ENCODE data around the gene C3.

Gene C3

DNA sequence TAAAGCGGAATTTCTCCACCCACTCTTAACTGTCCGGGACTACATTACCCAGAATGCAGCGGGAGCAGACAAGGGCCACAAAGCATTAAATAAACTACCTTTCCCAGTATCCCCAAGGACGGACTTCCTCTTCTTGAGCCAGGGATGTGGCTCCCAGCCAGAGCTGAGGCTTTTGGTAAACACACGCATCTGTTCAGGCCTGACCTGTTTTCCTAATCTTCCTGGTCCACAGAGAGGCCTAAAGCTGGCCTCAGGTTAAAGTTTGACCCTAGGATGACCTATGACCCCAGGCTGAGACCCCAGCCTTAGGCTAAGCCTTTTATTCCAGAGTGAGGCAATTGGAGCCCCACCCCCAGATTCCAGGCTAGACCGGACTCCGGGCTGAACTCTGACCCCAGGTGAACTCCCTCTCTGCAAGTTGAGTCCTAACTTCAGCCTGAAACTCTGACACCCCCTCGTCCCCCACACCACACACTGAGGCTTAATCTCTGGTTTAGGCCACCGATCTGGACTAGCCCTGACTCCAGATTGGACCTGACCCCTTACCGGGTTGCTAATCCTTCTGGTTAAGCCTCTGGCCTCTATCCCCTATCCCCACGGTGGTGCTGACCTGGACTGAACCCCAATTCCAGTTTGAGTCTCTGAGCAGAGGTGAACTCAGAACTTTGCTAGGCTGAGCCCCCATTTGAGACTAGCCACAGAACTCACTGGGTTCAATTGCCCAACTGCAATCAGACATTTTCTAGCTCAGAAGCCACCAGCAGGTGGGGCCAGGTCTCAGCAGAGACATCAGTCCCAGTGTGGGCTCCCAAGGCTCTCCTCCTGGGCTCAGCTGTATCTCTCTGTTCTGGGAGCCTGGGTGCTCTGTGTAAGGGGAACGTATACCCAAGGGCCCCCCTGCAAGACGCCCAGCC, 17.7 kb upstream of the C3 start:
- Mint-ChIP-seq H3K4me1 (peaks cover 37% of the 10 kb centered on the region), H3K9me3 (no peaks in the 10 kb centered on the region), H3K4me3 (peak overlapping the region; percentile 90), H3K36me3 (peaks cover 78% of the 10 kb centered on the region), H3K27ac (peak overlapping the region; percentile 98)
- DNase-seq (ENCODE audit: low spot score in 2 of 2) (peak; percentile 66 to 87), ATAC-seq (peak; percentile 48)

DNA sequence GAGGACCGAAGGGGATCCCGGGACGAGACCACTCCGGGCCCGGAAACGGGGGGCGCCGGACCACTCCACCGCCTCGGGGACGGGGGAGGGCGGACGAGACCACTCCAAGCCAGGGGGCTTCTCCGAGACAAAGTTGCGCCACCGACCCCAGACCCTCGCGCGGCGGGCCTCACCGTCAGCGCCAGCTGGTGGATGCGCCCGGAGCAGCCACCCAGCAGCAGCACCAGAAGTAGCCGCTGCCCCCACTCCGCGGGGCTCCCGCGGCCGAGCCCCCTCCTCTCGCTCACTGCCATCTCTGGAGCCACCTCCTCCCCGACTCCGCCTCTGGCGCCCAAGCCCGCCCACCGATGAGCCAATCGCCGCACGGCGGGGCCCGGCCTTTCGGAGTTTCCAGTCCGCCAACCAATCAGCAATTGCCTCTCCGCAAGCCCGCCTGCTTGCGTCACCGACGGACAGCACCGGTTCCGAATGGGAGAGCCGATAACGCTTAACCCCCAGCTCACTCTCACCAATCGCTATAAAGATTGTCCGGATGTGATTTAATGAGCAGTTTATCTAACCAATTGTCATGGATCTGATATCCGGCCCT, 16.9 kb upstream of the C3 start, which contains the start of gene GPR108:
Gene GPR108, minus strand, starts transcription at position 297 of the 589 bp plus-strand sequence. Its CDS starts 4 bp downstream, at position 293.
- peak; percentile 92 to 99 for DNase-seq (ENCODE audit: low spot score in 2 of 2)
- peaks cover 42% of the 10 kb centered on the region for H3K4me1 Mint-ChIP-seq
- peak within 1 kb of the TSS; percentile 98 for H3K27ac Mint-ChIP-seq
- no peaks in the 10 kb centered on the region for H3K9me3 Mint-ChIP-seq
- peak within 1 kb of the TSS; percentile 90 for H3K4me3 Mint-ChIP-seq
- ATAC-seq = peak; percentile 85
- peaks cover 78% of the 10 kb centered on the region for H3K36me3 Mint-ChIP-seq

DNA sequence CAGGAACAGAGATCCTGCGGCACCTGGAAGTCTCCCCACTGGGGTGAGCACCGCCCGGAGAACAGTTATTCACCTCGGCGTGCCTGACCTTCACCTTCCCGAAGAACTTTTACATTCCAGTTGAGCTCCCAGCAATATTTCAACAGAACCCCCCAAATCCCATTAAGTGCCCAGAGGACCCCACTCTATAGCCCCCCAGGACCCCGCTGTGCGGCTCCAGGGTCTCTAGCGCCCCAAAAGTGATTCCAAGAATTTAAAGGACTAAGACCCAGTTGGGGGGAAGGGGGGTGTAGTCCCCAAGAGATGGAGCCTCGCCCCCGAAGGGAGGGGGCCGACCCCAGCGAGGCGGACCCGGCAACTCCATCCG, 16.4 kb upstream of the C3 start:
- no peak for DNase-seq (ENCODE audit: low spot score in 2 of 2)
- no peaks in the 10 kb centered on the region for H3K9me3 Mint-ChIP-seq
- no peak for ATAC-seq
- H3K4me3 Mint-ChIP-seq = peak overlapping the region; percentile 90
- H3K36me3 Mint-ChIP-seq = peaks cover 78% of the 10 kb centered on the region
- H3K4me1 Mint-ChIP-seq = peaks cover 46% of the 10 kb centered on the region
- H3K27ac Mint-ChIP-seq = peak overlapping the region; percentile 98

DNA sequence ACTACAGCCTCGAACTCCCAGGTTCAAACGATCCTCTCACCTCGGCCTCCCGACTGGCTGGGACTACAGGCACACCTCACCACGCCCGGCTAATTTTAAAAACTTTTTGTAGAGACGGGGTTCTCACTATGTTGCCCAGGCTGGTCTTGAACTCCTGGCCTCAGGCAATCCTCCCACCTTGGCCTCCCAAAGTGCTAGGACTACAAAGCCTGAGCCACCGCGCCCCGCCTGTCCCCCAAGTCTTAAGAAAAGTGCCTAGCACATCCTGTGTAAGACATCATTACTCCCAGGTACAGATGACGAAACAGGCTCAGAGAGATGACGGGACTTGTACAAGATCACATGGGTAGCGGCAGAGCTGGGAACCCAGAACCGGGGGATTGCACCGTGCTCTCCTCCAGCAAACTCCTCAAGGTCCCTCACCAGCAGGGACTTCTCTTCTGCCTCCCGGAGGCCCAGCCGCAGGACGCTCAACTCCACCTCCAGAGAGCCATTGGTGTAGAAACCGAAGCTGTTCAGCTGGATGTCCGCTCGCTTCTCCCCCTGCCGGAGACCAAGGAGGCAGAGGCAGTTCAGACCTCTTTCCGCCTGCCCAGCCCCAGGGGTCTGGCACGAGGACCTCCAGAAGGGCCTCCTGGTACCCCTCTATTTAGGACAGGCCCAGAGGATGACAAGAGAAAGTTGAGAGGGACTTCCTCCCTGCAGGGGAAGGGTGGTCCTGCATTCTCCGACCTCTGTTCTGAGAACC, 15.9 kb upstream of the C3 start:
- H3K27ac Mint-ChIP-seq = peak overlapping the region; percentile 98
- ATAC-seq (peak; percentile 38), DNase-seq (ENCODE audit: low spot score in 2 of 2) (peak; percentile 59 to 87)
- H3K4me1 Mint-ChIP-seq = peaks cover 45% of the 10 kb centered on the region
- H3K4me3 Mint-ChIP-seq = peak overlapping the region; percentile 90
- no peaks in the 10 kb centered on the region for H3K9me3 Mint-ChIP-seq
- H3K36me3 Mint-ChIP-seq = peaks cover 81% of the 10 kb centered on the region

DNA sequence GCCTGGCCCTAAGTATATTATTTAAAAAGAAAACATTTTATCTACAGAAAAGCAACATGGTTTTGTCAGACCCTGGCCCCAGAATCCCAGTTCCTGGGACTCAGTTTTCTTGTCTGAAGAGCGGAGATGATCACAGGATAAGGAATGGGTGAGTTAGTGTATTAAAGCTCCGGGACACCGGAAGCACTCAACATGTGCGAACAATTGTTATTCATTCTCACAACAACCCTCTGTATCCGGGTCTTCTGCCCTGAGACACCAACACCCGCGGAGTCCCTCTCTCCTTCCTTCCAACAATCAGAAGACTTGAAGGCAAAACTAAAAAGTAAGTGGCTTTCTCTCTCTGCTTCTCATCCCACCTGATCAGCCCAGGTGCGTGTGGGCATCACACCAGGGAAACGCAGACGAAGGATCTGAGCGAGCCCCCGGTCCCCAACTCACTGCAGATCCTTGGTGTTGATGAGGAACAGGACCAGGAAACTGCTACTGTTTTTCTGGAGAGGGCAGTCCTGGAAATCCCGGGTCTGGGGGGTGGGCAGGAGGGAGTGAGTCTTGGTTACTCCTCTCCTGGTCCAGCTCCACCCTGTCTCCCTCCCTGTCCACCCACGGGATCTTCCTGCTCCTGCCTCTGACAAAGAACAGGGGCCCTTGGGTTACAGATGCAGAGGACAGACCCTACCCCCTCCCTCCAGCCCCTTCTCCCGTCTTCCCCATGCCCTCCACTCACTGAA, 14.9 kb upstream of the C3 start:
- Mint-ChIP-seq H3K4me1 (peaks cover 39% of the 10 kb centered on the region), H3K9me3 (no peaks in the 10 kb centered on the region), H3K36me3 (peaks cover 71% of the 10 kb centered on the region), H3K4me3 (peak overlapping the region; percentile 90), H3K27ac (peak overlapping the region; percentile 98)
- no peak for DNase-seq (ENCODE audit: low spot score in 2 of 2)
- no peak for ATAC-seq

DNA sequence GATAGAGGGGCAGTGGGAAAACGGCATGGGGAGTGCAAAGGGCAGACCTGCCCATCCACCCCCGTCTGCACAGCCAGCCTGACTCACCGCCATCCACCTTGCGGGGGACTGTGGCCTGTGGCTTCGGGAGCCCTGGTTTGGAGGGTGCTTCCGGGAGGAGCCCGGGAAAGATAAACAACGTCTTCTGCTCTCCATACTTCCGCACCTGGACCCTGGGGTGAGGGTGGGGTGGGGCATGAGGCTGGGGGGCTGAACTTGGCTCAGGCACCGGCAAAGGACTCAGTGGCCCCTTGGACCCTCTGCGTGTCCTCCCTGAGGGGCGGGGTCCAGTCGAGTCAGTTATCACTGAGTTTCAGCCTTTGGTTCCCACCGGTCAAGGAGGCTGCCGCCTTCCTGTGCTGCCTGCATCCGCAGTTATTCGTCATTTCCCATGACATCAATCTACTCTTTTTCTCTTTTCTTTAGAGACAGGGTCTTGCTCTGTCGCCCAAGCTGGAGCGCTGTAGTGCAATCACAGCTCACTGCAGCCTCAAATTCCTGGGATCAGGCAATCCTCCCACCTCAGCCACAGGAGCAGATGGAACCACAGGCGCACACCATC, 13.7 kb upstream of the C3 start:
- Mint-ChIP-seq H3K4me3 (no peak overlapping the region), H3K27ac (no peak overlapping the region), H3K4me1 (peaks cover 40% of the 10 kb centered on the region), H3K9me3 (no peaks in the 10 kb centered on the region), H3K36me3 (peaks cover 77% of the 10 kb centered on the region)
- DNase-seq (ENCODE audit: low spot score in 2 of 2) (no peak), ATAC-seq (no peak)

DNA sequence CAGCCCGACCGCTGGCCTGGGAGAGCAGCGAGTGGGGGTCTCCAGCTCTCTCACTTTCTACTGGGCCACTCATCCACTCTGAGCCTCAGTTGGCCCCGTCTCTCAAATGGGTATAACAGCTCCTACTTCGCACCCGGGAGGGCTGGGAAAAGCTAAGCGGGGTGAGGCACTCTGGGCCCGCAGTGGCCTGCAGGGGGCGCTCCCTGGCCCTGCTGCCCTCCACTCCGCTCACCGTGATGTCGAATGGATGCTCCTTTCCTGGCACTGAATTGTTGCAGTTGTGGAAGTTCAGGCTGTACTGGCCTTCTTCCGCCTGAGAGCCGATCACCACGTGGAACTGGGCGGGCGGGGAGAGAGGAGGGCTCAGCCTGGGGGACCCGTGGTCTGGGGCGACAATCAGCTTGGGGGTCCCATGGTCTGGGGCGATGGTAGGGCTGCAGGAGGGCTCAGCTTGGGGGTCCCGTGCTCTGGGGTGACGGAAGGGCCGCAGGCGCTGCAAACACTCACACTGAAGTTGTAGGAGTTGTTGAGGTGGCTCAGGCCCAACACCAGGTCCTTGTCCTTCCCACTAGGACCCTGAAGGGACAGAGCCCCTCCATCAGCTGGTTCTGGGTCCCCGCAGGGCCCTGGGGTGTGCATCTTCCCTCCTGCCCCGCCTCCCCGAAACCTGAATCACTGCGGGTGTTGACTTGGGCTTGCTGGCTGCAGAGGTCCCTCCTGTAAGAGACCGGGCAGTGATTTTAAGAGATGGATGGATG, 13.1 kb upstream of the C3 start:
- Mint-ChIP-seq H3K9me3 (no peaks in the 10 kb centered on the region), H3K36me3 (peaks cover 71% of the 10 kb centered on the region), H3K4me3 (no peak overlapping the region), H3K27ac (peak overlapping the region; percentile 34), H3K4me1 (peaks cover 35% of the 10 kb centered on the region)
- DNase-seq (ENCODE audit: low spot score in 2 of 2) (no peak), ATAC-seq (no peak)

DNA sequence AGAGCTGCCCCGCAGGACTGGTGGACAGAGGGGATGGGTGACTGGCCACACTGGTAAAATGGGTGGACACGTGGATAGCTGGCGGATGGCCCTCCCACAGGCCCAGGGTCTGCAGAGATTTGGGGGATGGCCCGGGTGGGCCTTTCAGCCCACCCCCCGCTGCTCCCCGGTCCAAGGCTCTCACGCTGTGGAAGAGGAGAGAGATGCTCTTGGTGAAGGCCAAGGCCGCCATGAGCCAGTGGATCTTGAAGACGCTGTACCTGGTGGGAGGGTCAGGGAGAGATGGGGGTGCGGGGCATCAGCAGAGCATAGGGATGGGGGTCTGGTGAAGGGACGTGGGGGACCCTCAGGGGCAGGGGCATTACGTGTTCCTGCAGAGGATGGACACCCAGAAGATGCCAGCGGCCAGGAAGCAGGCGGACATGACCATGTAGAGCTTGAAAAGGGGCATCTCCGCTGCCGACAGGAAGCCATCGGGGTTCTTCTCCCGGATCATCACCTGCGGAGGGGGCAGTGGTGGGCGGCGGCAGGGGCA, 12.4 kb upstream of the C3 start:
- ATAC-seq (no peak), DNase-seq (ENCODE audit: low spot score in 2 of 2) (no peak)
- peak overlapping the region; percentile 34 for H3K27ac Mint-ChIP-seq
- H3K4me3 Mint-ChIP-seq = no peak overlapping the region
- no peaks in the 10 kb centered on the region for H3K9me3 Mint-ChIP-seq
- peaks cover 32% of the 10 kb centered on the region for H3K4me1 Mint-ChIP-seq
- peaks cover 65% of the 10 kb centered on the region for H3K36me3 Mint-ChIP-seq

DNA sequence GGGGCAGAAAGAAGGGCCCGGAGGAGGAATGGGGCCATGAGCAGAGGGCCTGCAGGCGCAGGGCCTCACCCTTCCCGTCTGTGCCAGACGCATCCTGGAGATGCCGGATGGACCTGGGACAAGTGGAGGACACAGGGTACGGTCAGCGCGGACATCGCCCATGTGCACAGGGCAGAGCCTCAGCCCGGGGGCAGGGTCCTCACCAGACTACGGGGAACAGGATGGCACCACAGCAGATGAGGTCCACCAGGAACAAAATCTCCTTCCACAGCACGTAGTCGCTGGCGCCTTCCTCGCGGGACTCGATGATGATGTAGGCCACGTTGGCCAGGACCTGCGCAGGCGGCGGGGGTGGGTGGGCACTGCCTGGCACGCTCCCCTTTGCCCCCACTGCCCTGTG, 11.4 kb upstream of the C3 start:
- Mint-ChIP-seq H3K36me3 (peaks cover 57% of the 10 kb centered on the region), H3K4me1 (peaks cover 30% of the 10 kb centered on the region), H3K9me3 (no peaks in the 10 kb centered on the region), H3K27ac (no peak overlapping the region), H3K4me3 (no peak overlapping the region)
- DNase-seq (ENCODE audit: low spot score in 2 of 2) = no peak
- ATAC-seq = no peak

DNA sequence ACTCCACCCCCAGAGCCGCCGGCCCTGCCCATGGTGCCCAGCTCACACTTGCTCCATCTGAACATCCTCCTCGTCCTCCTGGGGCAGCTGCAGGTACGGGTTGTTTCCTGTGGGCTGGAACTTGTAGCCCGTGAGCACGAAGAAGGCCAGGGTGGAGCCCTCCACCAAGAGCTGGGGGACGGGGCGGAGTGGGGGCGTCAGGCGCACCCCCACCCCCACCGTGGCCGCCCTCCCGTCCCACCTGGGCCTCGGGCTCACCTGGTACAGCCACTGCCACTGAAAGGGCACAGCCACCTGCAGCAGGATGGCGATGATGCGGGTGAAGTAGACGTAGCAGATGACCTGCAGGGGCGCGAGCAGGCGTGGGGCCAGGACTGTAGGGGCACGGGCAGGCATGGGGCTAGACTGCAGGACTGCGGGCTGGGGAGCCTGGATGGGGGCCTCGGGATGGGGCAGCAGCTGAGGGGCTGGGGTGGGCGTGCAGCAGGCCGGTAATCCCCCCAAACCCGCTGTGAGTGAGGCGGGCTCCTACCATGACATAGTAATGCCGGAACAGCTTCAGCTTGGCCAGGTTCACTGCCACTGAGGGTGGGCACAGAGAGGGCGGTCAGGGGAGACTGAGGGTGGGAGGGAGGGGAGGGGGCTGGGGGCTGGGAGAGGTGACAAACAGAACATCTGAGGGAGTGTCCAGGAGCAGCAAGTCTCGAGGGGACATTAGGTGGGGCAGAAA, 10.7 kb upstream of the C3 start:
- no peak for ATAC-seq
- H3K36me3 Mint-ChIP-seq = peaks cover 50% of the 10 kb centered on the region
- H3K4me1 Mint-ChIP-seq = peaks cover 24% of the 10 kb centered on the region
- H3K9me3 Mint-ChIP-seq = no peaks in the 10 kb centered on the region
- no peak for DNase-seq (ENCODE audit: low spot score in 2 of 2)
- H3K27ac Mint-ChIP-seq = no peak overlapping the region
- H3K4me3 Mint-ChIP-seq = no peak overlapping the region

DNA sequence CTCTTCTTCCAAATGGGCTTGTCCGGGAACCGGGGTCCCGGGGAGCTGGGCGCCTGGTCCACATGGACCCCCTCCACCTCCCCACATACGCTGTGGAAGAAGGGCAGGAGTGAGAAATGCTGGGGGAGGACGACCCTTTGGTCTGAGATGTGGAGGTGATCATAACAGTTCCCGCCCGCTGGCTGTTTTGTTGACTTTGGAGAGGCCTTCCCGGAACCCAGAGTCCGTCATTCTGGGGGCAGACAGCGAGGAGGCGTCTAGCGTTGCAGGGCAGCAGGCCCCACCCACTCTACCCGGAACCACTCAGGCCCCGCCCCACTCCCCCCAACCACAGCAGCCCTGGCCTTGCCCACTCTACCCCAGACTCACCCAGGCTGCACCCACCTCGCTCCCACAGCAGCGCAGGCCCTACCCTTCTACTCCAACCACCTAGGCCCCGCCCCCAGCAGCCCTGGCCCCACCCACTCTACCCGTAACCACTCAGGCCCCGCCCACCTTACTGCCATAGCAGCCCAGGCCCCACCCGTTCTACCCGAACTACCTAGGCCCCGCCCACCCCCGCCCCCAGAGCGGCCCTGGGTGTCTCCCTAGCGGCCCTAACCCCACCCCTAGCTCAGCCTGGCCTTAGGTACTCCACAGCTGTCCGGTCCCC, 9.8 kb upstream of the C3 start:
- DNase-seq (ENCODE audit: low spot score in 2 of 2) = no peak

DNA sequence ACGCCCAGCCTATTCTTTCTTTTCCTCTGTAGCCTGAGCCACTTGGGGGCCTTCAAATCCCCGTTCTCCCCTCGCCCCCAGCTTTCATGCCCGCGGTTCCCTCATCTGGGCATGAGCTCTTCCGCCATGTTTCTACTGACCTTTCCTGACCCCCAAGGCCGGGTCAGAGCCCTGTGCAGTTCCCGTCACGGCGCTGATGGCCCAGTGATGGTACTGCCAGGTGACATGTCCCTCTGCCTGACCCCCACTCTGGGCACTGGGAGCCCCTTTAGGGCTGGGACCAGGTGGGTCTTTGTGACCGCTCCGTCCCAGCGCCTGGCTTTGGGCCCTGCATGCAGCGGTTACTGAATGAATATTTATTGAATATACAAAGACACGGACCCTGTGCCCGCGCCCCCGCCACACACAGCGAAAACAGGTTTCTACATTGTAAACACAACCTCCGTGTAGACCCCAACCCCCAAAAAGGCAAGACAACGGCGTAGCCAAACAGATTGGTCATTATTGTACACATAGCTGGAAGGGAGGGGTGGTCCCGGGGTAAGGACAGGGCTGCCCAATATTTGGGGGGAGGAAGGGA, 9.2 kb upstream of the C3 start:
- DNase-seq (ENCODE audit: low spot score in 2 of 2) (no peak), ATAC-seq (no peak)
- H3K27ac Mint-ChIP-seq = no peak overlapping the region
- H3K36me3 Mint-ChIP-seq = peaks cover 41% of the 10 kb centered on the region
- H3K4me1 Mint-ChIP-seq = peaks cover 28% of the 10 kb centered on the region
- H3K9me3 Mint-ChIP-seq = no peaks in the 10 kb centered on the region
- H3K4me3 Mint-ChIP-seq = no peak overlapping the region

More for the DNA sequence above, 9.8 kb upstream of the C3 start:
- ATAC-seq = peak; percentile 12
- peaks cover 42% of the 10 kb centered on the region for H3K36me3 Mint-ChIP-seq
- no peak overlapping the region for H3K4me3 Mint-ChIP-seq
- no peaks in the 10 kb centered on the region for H3K9me3 Mint-ChIP-seq
- H3K27ac Mint-ChIP-seq = no peak overlapping the region
- peaks cover 23% of the 10 kb centered on the region for H3K4me1 Mint-ChIP-seq

DNA sequence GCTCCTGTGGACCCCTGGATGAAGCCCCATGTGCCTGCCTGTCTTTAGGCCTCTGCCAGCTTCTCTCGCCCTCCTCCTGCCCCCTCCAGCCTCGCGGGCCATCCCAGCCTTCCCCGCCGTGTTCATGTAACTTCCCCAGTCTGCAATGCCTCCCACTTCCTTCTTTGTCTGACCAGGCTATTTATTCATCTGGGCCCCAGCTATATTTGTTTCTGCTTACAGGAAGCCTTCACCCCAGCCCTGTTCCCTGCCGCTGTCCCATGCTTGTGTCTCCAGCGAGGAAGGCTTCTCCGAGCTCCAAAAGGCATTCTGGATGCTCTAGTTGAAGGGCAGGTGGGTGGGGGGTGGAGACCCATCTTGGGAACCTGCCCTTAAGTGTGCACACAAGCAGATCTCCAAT, 7.9 kb upstream of the C3 start:
- ATAC-seq (no peak), DNase-seq (ENCODE audit: low spot score in 2 of 2) (no peak)
- H3K4me3 Mint-ChIP-seq = no peak overlapping the region
- H3K36me3 Mint-ChIP-seq = peaks cover 29% of the 10 kb centered on the region
- no peaks in the 10 kb centered on the region for H3K9me3 Mint-ChIP-seq
- H3K27ac Mint-ChIP-seq = peak overlapping the region; percentile 72
- H3K4me1 Mint-ChIP-seq = peaks cover 28% of the 10 kb centered on the region
